Measurements from ENCODE around the gene NSMCE4A.
A peak's percentile ranks its signal among the peaks of the same experiment; 100 is the strongest.
"Not testable (repeated sequence)": the region's sequence is repeated elsewhere in the genome, so short reads cannot be mapped to it uniquely, and the experiment has no call there.

Gene NSMCE4A, protein sequence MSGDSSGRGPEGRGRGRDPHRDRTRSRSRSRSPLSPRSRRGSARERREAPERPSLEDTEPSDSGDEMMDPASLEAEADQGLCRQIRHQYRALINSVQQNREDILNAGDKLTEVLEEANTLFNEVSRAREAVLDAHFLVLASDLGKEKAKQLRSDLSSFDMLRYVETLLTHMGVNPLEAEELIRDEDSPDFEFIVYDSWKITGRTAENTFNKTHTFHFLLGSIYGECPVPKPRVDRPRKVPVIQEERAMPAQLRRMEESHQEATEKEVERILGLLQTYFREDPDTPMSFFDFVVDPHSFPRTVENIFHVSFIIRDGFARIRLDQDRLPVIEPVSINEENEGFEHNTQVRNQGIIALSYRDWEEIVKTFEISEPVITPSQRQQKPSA

DNA sequence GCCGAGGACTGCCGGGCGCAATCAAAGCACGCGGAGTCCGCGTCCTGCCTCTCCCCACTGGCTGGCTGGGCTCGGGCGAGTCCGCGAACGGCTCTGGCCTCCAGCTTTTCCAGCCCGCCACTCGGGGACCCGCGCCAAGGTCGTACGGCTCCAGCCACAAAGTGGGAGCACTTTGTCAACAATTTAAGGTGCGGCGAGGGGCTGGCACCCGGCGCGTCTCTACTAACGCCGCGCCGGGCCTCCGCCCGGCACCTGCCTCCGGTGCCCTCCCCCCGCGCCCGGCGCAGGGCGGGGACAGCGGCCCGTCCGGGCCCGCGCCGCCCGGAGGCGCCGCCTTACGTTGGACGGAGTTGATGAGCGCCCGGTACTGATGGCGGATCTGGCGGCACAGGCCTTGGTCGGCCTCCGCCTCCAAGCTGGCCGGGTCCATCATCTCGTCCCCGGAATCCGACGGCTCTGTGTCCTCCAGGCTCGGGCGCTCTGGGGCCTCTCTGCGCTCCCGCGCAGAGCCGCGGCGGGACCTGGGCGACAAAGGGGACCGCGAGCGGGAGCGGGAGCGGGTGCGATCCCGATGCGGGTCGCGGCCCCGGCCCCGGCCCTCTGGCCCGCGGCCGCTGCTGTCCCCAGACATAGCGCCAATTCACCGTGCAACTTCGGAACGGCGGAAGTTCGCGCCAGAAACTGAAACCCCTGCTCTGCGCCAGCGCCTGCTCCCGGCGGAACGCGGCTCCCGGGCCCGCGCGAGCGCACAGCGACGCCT, at the start of gene NSMCE4A:
Gene NSMCE4A (minus strand): TSS at position 683 of the 760 bp plus-strand sequence. CDS start 52 bp downstream, at position 631.
- DNase-seq (ENCODE audit: low read depth), result peak; percentile 56

DNA sequence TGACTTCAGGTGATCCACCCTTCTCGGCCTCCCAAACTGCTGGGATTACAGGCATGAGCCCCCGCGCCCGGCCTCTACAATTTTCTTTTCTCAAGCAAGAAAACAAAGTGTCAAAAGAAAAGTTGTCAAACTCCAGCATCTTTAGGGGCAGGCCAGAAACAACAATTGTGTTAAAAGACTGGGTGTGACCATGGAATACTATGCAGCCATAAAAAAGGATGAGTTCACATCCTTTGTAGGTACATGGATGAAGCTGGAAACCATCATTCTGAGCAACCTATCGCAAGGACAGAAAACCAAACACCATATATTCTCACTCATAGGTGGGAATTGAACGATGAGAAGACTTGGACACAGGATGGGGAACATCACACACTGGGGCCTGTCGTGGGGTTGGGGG, 48.2 kb upstream of the NSMCE4A start:
- DNase-seq (ENCODE audit: low read depth), result not testable (repeated sequence)

DNA sequence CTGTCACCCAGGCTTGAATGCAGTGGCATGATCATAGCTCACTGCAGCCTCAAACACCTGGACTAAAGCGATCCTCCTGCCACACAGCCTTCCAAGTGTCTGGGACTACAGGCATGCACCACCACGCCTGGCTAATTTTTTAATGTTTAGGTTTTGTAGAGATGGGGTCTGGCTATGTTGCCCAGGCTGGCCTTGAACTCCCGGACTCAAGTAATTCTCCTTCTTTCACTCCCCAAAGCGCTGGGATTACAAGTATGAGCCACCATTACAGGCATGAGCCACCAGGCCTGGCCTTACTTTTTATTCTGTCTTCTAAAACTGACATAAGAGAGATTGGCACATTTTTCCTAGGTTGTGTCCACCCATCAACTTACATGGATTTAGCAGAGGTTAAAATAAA, 47.3 kb upstream of the NSMCE4A start:
- DNase-seq (ENCODE audit: low read depth), result no peak

DNA sequence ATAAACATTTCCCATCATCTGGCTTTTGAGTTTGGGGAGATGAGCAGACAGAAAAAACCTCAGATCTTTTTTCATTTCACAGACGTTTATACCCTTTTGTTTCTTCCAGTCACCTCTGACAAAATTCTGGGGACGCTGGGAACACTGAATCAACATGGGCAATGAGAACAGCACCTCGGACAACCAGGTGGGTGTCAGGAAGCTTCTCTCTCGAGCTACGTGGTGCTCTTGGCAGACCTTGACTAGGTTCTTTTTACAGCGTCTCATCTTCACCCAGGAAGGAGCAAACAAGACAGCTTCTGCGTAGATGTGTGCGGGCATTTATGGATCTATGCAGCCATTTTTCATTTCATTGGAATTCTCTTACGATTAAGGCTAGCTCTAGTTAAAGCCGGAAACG, 46.8 kb upstream of the NSMCE4A start:
- no peak for DNase-seq (ENCODE audit: low read depth)

DNA sequence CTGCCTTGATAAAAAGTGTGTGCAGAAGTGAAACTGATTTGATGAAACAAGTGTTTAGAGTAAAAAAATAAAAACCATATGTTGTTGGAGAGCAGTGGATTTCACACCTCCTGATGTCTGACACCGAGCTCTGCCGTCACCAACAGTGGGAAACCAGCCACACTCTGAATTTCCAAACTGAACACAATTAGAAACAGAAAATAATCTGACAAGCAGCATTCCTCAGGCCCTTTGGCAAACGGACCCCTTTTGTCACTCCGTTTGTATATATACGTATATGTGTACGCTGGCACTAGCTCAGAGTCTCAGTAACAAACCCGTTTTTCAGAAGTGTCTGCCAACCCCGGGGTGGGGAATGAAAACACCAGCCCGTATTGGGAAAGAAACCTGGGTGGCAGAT, 46.4 kb upstream of the NSMCE4A start:
- DNase-seq (ENCODE audit: low read depth), result no peak

DNA sequence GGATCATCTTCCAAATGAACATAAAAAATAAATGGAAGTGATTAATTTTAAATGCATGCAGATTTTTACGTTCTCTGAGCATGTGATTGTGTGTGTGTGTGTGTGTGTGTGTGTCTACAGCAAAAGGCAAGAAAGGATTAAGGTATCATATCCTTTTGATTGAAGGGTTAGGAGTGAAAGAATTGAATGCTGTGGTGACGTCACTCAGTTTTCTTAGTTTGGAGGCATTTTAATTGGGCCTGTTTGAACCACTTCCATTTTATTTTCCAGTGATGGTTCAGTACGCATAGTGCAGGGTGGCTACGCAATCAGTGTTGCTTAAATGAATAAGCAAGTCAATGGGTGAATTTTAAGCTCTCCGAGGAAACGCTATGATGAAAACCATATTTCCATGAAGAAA, 45.2 kb upstream of the NSMCE4A start:
- DNase-seq (ENCODE audit: low read depth), result no peak

DNA sequence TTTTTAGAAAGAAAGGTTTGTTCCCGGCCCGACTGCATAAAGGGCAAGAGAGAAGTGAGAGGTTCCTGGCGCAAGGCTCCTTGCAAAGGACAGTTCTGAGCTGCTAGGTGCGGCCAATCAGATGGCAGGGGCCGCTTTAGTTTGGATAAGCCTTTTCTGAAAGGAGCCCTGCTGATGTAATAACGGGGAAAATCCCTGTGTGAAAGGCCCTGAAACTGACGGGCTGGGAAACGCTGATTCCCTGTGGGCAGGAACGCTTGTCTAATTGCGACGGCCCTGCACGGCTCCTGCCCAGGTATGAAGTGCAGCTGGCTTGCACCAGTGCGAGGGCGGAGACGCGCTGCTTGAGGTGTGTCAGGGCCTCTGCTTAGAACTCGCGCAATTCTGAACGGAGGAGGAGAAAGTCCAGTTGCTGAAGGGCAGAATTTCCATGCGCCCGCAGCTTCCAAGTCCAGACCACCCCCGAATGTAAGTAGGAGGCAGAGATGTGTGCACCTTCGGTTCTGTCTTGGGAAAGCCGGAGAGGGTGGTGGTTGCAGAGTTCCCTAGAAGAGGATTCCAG, 44.5 kb upstream of the NSMCE4A start:
- no peak for DNase-seq (ENCODE audit: low read depth)

DNA sequence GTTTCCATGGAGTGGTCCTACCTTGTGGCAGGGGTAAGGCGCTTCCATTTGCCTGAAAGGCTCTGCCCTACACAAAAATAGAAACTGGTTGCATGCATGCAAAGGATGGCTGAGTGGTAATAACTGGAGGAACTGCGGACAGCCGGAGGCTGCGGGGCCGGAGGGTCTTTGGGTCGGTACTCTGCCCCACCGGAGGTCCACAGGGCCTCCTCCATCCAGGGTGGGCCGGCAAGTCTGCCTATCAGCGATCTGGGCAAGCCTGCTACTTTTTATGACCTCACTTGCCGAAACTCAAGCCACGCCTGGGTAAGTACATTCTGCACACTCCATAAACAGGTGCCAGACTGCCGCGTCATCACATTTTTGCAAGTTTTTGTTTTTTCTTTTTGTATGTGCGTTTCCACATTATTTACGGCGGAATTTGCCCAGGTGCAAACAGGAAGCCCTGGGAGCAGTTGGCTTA, 44.0 kb upstream of the NSMCE4A start:
- DNase-seq (ENCODE audit: low read depth), result no peak

DNA sequence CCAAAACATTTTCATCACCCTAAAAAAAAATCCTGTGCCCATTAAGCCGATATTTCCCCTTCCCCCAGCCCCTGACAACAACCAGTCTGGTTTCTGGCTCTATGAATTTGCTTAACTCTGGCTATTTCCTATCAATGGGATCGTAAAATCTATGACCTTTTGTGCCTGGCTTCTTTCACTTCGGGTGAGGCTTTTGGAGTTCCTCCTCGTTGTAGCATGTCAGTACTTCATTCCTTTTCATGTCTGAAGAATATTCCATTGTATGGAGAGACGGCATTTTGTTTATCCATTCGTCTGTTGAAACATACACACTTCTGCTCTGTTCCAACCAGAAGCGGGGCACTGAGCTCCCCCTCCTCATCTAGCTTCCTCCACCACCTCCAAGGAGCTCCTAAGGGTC, 43.5 kb upstream of the NSMCE4A start:
- no peak for DNase-seq (ENCODE audit: low read depth)

DNA sequence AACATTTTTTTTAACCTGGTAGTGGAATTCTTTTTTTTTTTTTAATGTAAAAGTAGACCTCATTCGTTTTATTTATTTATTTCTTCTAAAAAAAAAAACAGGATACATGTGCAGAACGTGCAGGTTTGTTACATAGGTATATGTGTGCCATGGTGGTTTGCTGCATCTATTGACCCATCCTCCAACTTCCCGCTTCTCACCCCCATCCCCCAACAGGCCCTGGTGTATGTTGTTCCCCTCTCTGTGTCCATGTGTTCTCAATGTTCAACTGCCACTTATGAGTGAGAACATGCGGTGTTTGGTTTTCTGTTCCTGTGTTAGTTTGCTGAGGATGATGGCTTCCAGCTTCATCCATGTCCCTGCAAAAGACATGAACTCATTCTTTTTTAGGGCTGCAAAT, 42.9 kb upstream of the NSMCE4A start:
- not testable (repeated sequence) for DNase-seq (ENCODE audit: low read depth)

DNA sequence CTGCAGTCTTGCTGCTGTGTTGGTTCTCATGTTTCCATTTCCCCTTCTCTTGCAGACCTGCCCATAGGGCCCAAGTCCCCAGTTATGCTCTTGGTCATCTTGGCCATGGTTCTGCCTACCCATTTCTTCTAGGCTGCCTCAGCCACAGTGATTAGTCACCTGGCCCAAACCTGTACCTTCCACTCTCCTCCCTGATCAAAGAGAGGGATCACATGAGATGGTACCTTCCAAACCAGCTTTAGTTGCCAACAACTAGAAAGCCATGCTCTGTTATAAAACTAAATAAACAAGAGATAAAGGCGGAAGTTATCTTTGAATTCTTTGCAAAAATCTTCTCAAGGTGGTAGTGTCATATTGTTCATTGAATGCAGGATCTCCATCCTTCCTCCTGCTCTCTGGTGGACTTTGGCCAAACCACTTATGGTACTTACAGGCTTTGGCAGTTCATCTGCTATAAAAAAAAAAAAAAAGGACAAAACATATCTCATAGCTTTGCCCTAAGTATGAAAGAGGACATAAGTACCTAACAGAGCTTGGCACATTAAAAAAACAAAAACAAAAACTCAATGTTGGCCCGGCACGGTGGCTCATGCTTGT, 39.7 kb upstream of the NSMCE4A start:
- DNase-seq (ENCODE audit: low read depth), result no peak

DNA sequence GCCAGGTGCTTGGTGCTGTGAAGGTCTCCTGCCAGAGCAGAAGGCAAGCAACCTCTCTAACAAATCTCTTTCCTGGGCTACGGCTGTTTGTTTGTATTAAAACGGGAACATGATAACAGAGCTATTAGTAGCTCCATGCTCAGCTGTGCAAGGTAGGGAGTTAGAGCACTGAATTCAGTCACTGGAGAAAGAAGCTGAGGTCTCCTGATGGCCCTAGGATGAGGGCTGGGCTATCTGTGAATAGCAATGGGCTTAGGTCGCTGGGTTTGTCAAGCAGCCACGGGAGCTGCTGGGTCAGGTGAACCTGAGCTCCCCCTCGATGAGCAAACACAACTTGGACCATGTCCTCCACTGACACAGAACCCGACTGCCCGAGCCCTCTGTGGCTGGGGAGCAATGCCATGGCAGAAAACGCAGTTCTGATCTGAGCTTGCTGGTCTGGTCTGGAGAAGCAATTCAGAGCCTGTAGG, 38.3 kb upstream of the NSMCE4A start:
- DNase-seq (ENCODE audit: low read depth), result no peak

DNA sequence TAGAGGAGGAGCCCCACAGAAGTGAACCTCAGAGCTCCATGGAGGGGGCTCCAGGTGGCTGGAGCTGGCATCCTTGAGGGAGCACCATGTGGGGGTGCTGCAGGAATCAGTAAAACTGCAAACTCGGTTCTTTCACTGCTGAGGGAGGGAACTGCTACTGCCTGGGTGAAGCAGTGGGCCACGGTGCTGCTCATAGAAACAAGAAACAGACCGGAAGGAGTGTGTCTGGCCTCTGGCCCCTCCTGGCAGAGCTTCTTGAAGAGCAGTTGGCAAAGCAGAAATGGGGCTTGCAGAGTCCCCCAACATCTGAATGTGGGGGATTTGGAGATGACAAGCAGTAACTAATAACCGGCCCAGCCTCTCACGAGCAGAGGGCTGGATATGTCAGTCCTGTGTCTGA, 37.7 kb upstream of the NSMCE4A start:
- no peak for DNase-seq (ENCODE audit: low read depth)

DNA sequence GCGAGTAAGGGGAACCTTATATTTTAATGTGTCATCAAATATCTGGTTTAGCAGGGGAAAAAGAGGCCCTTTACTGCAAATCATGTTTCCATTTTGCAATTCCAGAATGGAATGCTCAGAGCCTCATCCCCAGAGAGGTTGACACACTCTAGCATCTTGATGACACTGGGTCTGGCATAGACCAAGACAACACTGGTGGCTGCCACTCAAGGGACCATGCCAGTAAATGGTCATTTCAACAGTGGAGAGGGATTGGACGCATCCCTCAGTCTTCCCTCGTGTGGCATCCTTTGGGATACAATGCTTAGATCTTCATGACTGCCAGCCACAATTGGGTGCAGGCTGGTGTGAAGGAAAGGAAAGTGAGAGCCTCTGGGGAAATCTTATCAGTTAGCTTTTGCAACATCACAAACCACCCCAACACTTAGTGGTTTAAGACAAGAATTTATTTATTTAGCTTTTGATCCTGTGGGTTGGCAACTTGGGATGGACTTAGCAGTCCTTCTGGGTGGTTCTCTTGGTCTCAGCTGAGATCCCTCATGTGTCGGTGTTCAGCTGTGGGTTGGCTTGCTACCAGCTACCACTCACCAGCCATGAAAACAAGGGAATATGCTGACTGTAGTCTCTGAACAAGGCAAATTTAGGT, 35.5 kb upstream of the NSMCE4A start:
- DNase-seq (ENCODE audit: low read depth), result no peak

DNA sequence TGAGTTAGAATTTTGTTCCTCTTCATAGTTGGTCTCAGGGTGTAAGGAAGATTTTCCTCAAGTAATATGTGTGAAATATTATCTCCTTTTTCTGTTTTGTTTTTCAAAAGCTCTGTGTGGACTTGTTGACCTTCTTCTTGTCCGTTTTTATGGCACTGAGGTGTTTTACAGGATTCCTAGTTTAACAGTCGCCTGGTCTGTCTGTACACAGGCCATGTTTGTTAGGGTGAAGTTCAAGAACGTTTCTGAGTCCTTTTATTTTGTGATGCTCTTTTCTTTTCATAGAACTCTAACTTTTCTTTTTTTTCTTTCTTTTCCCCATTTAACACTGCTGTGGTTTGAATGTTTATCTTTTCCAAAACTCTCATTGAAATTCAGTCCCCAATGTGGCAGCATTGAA, 32.4 kb upstream of the NSMCE4A start:
- DNase-seq (ENCODE audit: low read depth), result no peak

DNA sequence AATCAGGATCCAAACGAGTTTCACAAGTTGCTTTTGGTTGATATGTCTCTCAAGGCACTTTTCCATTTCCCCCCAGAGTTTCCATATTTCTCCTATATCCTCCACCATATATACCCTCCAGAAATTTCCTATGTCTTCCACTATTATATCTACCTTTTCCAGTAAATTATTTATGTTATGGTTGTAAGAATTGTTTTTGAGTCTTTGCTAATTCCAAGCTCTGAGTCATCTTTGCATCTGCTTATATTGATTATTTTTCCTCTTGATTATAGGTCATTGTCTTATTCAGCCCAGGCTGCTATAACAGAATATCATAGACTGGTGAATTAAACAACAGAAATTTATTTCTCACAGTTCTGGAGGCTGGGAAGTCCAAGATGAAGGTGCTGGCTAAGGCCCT, 26.7 kb upstream of the NSMCE4A start:
- DNase-seq (ENCODE audit: low read depth), result no peak

DNA sequence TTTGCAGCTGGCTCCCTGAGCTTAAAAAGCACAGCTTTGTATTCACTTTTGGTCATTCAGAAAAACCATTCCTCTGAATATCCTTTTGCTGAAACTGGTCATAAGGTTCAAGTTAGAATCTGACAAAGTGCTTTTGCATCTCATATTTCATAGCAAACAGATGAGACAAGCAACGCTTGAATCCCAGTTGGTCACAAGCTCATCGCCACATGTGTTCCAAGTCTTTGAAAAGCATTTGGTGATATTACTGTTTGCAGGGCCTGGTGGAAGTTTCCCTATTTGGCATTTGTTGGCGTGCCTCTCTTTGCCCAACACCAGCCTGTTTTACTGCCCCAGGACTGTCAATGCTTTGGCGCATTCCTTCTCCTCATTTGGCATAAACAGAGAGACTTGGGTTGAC, 24.3 kb upstream of the NSMCE4A start:
- DNase-seq (ENCODE audit: low read depth), result no peak

DNA sequence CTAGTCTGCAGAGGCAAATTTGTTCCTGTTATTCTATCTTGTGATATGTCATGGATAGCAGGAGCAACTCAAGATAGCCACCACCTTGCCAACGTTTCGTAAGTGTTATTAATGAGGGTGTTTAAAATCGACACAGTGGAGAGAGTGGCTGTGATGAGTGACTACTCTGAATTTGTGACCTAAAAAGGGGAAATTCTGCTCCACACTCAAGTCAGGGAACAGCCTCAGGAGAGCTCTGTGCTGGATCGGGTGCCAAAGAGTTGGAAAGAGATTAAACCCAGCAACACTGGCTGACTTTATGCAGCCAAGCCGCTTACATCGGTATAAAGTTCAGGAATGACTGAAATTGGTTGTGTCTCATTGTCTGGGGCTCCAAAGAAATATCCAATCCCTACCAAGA, 23.4 kb upstream of the NSMCE4A start:
- DNase-seq (ENCODE audit: low read depth), result no peak

DNA sequence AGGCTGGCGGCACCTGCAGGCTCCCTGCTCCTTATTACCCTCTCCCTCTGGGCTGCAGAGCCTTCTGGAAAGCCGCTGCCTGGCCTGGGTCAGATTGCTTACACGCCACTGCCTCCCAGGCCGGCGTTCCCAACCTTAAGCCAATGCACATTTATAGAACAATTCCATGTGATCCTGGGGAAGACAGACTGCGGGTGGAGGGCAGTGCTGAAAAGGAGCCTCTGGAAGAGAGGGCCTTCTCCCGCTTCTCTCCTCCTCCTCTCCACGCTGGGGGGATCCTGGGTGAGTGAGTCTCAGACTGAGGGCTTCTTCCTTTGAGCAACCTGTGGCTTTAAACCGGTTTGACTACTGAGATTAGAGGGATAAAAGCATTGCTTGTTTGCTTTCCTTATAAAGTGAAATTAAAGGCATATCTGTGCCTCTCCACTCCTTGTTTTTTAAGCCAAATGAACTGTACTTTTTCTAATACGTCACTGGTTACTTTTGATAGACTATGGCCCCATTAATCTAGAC, 19.5 kb upstream of the NSMCE4A start:
- DNase-seq (ENCODE audit: low read depth), result no peak

DNA sequence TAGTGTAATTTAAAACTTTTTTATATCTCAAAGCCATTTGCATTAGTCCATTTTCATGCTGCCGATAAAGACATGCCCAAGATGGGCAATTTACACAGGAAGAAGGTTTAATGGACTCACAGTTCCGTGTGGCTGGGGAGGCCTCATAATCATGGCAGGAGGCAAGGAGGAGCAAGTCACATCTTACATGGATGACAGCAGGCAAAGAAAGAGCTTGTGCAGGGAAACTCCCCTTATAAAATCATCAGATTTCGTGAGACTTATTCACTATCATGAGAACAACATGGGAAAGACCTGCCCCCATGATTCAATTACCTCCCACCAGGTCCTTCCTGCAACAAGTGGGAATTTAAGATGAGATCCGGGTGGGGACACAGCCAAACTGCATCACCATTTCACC, 16.7 kb upstream of the NSMCE4A start:
- not testable (repeated sequence) for DNase-seq (ENCODE audit: low read depth)

DNA sequence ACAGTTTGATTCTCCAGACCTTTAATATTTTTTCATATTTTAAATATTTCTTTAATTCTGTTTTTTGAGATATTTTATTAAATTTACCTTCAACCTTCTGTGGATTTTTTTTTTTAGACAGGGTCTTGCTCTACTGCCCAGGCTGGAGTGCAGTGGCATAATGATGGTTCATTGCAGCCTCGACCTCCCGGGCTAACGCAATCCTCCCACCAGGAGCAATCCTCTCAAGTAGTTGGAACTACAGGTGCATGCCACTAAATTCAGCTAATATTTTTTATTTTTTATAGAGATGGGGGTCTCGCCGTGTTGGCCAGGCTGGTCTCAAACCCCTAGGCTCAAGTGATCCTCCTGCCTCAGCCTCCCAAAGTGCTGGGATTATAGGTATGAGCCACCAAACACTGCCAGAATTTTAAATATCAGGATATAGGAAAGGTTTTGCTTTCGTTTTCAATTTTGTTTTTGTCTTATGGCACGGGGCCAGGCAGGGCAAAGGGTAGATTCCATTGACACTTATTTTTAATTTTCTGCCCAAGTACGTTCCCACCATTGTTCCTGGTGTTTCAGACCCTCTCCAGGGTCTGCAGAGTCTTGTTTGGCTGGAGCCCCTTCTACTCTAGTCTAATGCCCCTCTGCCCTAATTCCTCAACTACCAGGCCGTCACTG, 15.1 kb upstream of the NSMCE4A start:
- no peak for DNase-seq (ENCODE audit: low read depth)
